CD4-positive, alpha-beta T cell (primary cell): Measurements from ENCODE around the gene LRRC2. TPM values are rescaled to one million over a fixed set of nuclear protein-coding genes. Genes with fewer than 3 reads are reported as not detected.
A peak's percentile ranks its signal among the peaks of the same experiment; 100 is the strongest.

Source experiments
- ATAC-seq: fragments of 200-7000 bp; cut with Tn5 transposase; one replicate; pipeline ENCODE4 v1.10.0; 2022; ENCODE audit warnings: mild to moderate bottlenecking; ENCODE audit not compliant: poor library complexity
- CTCF ChIA-PET: fragments of 350-600 bp; sonication (Branson Sonifier 250); formaldehyde crosslinking; loops from one replicate; lab custom pipeline; 2021; ENCODE audit warnings: antibody characterized with exemption, inconsistent platforms; lab: Charles Lee
- POLR2A ChIA-PET: fragments of 350-600 bp; sonication (Branson Sonifier 250); formaldehyde crosslinking; loops from one replicate; lab custom pipeline; 2021; ENCODE audit warnings: antibody characterized with exemption, inconsistent platforms; lab: Charles Lee
- DNase-seq, 14 experiments: peaks; one replicate each; pipeline ENCODE4 v3.0.0-alpha.2; 2013 to 2020; ENCODE audit warnings: mixed read lengths in 2 of 14
- H3K27ac ChIP-seq, 2 donors: one replicate each; pipeline versions ENCODE4 v1.5.1 to v1.7.0; 2013; ENCODE audit warnings: low read length in 2 of 2, low read depth in 1 of 2, mild to moderate bottlenecking in 1 of 2
- H3K27me3 ChIP-seq, 2 experiments: 1 replicate in 1 of 2; 2 replicates in 1 of 2; pipeline versions ENCODE4 v1.6.1 to v1.7.0; 2013; ENCODE audit warnings: low read length in 2 of 2, control low read depth in 1 of 2, mild to moderate bottlenecking in 1 of 2, moderate library complexity in 1 of 2; ENCODE audit not compliant: insufficient read depth in 2 of 2, control insufficient read depth in 1 of 2
- H3K36me3 ChIP-seq: one replicate; pipeline ENCODE4 v1.6.1; 2013; ENCODE audit warnings: low read length, control low read depth; ENCODE audit not compliant: insufficient read depth
- H3K4me1 ChIP-seq: one replicate; pipeline ENCODE4 v1.6.1; 2013; ENCODE audit warnings: low read length, control low read depth; ENCODE audit not compliant: insufficient read depth
- H3K4me3 ChIP-seq: one replicate; pipeline ENCODE4 v1.5.1; 2013; ENCODE audit warnings: mild to moderate bottlenecking, low read length, moderate library complexity
- H3K9me3 ChIP-seq, 2 experiments: 1 replicate in 1 of 2; 2 replicates in 1 of 2; pipeline versions ENCODE4 v1.6.1 to v1.7.0; 2013; ENCODE audit warnings: low read length in 2 of 2, mild to moderate bottlenecking in 2 of 2, control low read depth in 1 of 2, moderate library complexity in 1 of 2; ENCODE audit not compliant: control insufficient read depth in 1 of 2, insufficient read depth in 1 of 2
- H3K27ac Mint-ChIP-seq: one replicate; pipeline ENCODE4 v1.8.0; 2020; ENCODE audit warnings: mixed read lengths
- H3K27me3 Mint-ChIP-seq: one replicate; pipeline ENCODE4 v1.8.0; 2021; ENCODE audit warnings: mixed read lengths
- H3K36me3 Mint-ChIP-seq: one replicate; pipeline ENCODE4 v1.8.0; 2021; ENCODE audit warnings: low read depth, mixed read lengths
- H3K4me1 Mint-ChIP-seq: one replicate; pipeline ENCODE4 v1.8.0; 2021; ENCODE audit warnings: low read depth, mixed read lengths
- H3K4me3 Mint-ChIP-seq: one replicate; pipeline ENCODE4 v1.8.0; 2020; ENCODE audit warnings: mild to moderate bottlenecking, mixed read lengths
- H3K9me3 Mint-ChIP-seq: one replicate; pipeline ENCODE4 v1.8.0; 2020; ENCODE audit warnings: mixed read lengths
- intact Hi-C, 2 experiments: fragments of 100-400 bp; cut with DNase I in 1 of 2; cut with micrococcal nuclease in 1 of 2; formaldehyde crosslinking; loops; one replicate each; pipeline versions ENCODE4 v1.15.1 to v1.9.0; 2023 to 2025; cut with DNase I, micrococcal nuclease
- total RNA-seq, 174 experiments: library from RNA in 2 of 174; stranded (reverse) in 2 of 174; gene quantifications; one replicate each; pipeline ENCODE4 v1.2.3 and lab custom pipeline; 2021 to 2026
- TF ChIP-seq, protein P1 (sequence below): fragments of 200-600 bp; IDR thresholded peaks from one replicate; pipeline ENCODE4 v1.8.0; 2022; ENCODE audit warnings: antibody characterized with exemption, mild to moderate bottlenecking

Gene LRRC2
- total RNA-seq, 2 experiments from 2014 or later = 0.59 to 0.91 TPM

- Histone ChIP-seq H3K36me3 (no peaks in the 10 kb centered on the region), H3K4me3 (no peak overlapping the region), H3K27me3 (peaks cover 0 to 2% of the 10 kb centered on the region in 2 experiments), H3K27ac (no peak overlapping the region), H3K9me3 (no peaks in the 10 kb centered on the region), H3K4me1 (no peaks in the 10 kb centered on the region)
- CTCF ChIA-PET = interaction anchor here (0.9 kb wide), 1 partner anchor 83 kb away, joined by 3 read pairs; no protein-coding TSS in a partner anchor
- peaks cover 13% of the 10 kb centered on the region for H3K27me3 Mint-ChIP-seq
- POLR2A ChIA-PET = no interaction called here
- H3K9me3 Mint-ChIP-seq = no peaks in the 10 kb centered on the region
- intact Hi-C loops = no loop called here
- TF ChIP-seq, protein P1, sequence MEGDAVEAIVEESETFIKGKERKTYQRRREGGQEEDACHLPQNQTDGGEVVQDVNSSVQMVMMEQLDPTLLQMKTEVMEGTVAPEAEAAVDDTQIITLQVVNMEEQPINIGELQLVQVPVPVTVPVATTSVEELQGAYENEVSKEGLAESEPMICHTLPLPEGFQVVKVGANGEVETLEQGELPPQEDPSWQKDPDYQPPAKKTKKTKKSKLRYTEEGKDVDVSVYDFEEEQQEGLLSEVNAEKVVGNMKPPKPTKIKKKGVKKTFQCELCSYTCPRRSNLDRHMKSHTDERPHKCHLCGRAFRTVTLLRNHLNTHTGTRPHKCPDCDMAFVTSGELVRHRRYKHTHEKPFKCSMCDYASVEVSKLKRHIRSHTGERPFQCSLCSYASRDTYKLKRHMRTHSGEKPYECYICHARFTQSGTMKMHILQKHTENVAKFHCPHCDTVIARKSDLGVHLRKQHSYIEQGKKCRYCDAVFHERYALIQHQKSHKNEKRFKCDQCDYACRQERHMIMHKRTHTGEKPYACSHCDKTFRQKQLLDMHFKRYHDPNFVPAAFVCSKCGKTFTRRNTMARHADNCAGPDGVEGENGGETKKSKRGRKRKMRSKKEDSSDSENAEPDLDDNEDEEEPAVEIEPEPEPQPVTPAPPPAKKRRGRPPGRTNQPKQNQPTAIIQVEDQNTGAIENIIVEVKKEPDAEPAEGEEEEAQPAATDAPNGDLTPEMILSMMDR = no peak
- no peak overlapping the region for H3K4me3 Mint-ChIP-seq
- H3K27ac Mint-ChIP-seq = no peak overlapping the region
- no peaks in the 10 kb centered on the region for H3K4me1 Mint-ChIP-seq
- ATAC-seq (no peak), DNase-seq (no peak)
- no peaks in the 10 kb centered on the region for H3K36me3 Mint-ChIP-seq
These were observed 5.6 kb upstream of the LRRC2 start for GRCh38 chr3:46571684-46572083.

GRCh38 chr3:46565607-46566039 lies 479 bp downstream of the LRRC2 start:
- TF ChIP-seq, protein P1 = no peak
- Mint-ChIP-seq H3K27ac (peak overlapping the region; percentile 15), H3K9me3 (no peaks in the 10 kb centered on the region), H3K36me3 (no peaks in the 10 kb centered on the region), H3K4me1 (peaks cover 15% of the 10 kb centered on the region), H3K4me3 (peak overlapping the region; percentile 88), H3K27me3 (peaks cover 23% of the 10 kb centered on the region)
- ChIA-PET CTCF (interaction anchor here (1.5 kb wide), 1 partner anchor 76 kb away, joined by 11 read pairs; no protein-coding TSS in a partner anchor), POLR2A (interaction anchor here (0.6 to 1.3 kb wide), 3 partner anchors 21 to 77 kb away, joined by 3 to 5 read pairs (median 3); no protein-coding TSS in a partner anchor)
- intact Hi-C loops = no loop called here
- H3K9me3 ChIP-seq = peaks cover 0 to 3% of the 10 kb centered on the region in 2 experiments
- H3K27me3 ChIP-seq = peaks cover 8 to 20% of the 10 kb centered on the region in 2 experiments
- DNase-seq = no peak
- peaks cover 15% of the 10 kb centered on the region for H3K4me1 ChIP-seq
- H3K4me3 ChIP-seq = peak overlapping the region; percentile 52
- H3K27ac ChIP-seq = no peak overlapping the region
- peak; percentile 35 for ATAC-seq
- H3K36me3 ChIP-seq = no peaks in the 10 kb centered on the region

DNA sequence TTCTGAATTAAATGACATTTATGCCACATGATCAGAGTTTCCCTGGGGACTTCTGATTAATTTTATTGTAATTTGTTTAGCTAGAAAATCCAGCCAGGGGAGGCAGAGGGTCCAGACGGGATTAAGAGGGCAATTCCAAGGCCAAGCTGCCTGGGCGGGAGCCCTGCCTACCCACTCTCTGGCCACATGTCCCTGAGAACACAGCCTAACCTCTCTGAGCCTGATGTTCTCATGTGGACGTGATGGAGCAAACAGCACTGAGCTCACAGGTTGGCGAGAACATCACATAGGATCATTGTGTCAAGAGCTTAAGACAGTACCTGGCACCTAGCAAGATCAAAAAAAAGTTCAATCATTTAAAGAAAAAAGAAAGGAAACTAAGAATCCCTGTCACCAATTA lies 1.0 kb downstream of the LRRC2 start:
- no peak for DNase-seq
- H3K36me3 ChIP-seq = no peaks in the 10 kb centered on the region
- Mint-ChIP-seq H3K27me3 (peaks cover 23% of the 10 kb centered on the region), H3K9me3 (no peaks in the 10 kb centered on the region), H3K36me3 (no peaks in the 10 kb centered on the region), H3K4me3 (peak overlapping the region; percentile 88), H3K4me1 (peaks cover 15% of the 10 kb centered on the region), H3K27ac (peak overlapping the region; percentile 15)
- TF ChIP-seq, protein P1 = no peak
- peaks cover 15% of the 10 kb centered on the region for H3K4me1 ChIP-seq
- ATAC-seq = no peak
- H3K27me3 ChIP-seq = peaks cover 8 to 20% of the 10 kb centered on the region in 2 experiments
- H3K4me3 ChIP-seq = peak overlapping the region; percentile 52
- ChIA-PET CTCF (interaction anchor here (1.5 kb wide), 1 partner anchor 76 kb away, joined by 11 read pairs; no protein-coding TSS in a partner anchor), POLR2A (interaction anchor here (1.1 to 1.3 kb wide), 2 partner anchors 22 to 26 kb away, joined by 3 to 5 read pairs; no protein-coding TSS in a partner anchor)
- intact Hi-C loops = no loop called here
- H3K9me3 ChIP-seq = peaks cover 0 to 3% of the 10 kb centered on the region in 2 experiments
- H3K27ac ChIP-seq = no peak overlapping the region
